GM19372 (cell line): Measurements from ENCODE around the gene STON1.
A peak's percentile ranks its signal among the peaks of the same experiment; 100 is the strongest.
"Not testable (repeated sequence)": the region's sequence is repeated elsewhere in the genome, so short reads cannot be mapped to it uniquely, and the experiment has no call there.

Experiments
- ATAC-seq: cut with Tn5 transposase; IDR thresholded peaks from one replicate; pipeline ENCODE4 v1.9.1; 2021; ENCODE audit warnings: mild to moderate bottlenecking, low read depth, moderate library complexity; ENCODE audit not compliant: unreplicated experiment

STON1 gene

DNA sequence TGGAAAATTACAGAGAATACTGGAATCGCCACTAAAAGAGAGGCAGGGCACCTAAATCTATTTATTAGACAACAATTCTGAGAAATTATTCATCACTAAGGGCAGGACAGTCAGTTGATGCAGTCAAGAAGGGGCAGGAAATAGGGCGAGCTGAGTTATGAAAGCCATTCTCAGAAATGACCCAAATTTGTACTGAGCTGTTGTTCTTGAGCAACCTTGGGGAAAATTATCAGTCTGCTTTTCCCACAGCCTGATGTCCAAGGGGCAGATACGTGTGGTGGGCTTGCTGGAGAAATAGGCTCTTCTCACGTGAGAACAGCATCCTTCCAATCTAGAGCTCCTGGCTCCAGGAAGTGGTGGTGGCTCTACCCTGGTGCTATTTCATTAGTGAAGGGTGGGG, 38.6 kb downstream of the STON1 start:
- no peak for ATAC-seq

DNA sequence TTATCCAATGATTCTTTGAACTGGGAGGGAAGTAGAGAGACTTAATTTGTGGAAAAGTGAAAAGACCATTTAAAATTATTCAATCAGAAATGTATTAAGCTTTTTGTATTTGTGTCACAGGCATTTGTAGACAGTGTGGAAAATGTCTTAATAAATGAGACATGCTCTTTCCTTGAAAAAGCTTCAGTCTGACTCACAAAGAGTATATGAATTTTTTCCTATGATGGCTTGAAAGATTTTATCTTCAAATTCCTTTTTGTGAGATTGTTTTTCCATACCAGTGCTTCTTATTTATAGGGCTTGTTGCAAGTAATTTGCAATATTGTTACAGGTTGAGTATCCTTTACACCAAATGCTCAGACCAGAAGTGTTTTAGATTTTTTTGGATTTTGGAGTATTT, 39.5 kb downstream of the STON1 start:
- ATAC-seq = no peak

DNA sequence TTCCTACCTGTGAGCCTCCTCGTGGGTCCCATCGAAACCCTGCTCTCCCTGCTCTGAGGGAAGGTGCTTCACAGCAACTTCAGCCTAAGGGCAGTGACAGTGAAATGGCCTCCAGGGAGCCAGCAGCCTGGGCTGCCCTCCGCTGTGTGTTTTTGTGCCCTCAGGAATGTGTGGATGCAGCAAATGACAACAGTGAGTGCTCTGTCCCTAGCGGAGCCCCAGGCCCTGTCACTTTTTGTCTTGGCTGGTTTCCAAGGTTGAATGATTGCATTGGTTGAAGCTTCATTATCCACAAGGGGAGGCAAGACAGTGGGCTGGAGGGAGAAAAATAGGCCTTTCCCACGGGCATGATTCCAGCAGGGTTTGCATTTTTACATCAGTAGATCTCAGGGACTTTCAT, 42.9 kb downstream of the STON1 start:
- ATAC-seq = no peak

DNA sequence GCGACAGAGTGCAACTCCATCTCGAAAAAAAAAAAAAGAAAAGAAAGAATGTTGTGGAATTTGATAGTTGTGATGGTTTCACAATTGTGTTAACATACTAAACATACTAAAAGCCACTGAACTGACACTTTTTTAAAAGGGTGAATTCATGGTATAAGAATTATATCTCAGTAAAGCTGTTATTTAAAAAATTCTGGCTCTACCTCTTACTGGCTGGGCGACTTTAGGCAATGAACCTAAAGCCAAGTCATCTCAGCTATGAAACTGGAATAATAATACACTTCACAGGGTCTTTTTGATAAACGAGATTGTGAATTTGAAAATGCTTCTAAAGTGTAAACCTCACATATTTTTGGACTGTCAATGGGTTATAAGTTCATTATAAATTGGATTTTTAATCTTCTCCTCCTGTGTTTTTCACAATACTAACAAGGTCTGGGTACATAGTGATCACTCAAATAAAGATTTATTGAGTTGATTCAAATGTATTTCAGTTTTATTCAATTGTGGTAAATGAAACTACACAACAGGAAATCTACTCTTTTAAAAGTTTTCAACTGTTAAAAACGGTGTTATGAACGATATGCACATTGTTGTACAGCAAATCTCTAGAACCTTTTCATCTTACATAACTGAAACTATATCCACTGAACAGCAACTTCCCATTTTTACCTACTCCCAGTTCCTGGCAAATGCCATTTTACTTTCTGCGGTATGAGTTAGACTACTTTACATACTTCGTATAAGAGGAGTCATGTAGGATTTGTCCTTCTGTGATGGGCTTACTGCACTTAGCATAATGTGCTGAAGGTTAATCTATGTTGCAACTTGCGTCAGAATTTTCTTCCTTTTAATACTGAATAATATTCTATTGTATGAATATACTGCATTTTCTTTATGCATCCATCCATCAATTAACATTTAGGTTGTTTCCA, 44.7 kb downstream of the STON1 start:
- ATAC-seq = no peak

DNA sequence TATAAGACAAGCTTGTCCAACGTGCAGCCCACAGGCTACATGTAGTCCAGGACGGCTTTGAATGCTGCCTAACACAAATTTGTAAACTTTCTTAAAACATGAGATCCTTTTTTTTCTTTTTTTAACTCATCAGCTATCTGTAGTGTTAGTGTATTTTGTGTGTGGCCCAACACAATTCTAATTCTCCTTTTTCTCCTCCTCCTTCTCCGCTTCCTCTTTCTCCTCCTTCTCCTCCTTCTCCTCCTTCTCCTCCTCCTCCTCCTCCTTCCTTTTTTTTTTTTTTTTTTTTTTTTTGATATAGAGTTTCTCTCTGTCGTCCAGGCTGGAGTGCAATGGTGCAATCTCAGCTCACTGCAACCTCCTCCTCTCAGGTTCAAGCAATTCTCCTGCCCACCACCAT, 48.4 kb downstream of the STON1 start:
- ATAC-seq = no peak

DNA sequence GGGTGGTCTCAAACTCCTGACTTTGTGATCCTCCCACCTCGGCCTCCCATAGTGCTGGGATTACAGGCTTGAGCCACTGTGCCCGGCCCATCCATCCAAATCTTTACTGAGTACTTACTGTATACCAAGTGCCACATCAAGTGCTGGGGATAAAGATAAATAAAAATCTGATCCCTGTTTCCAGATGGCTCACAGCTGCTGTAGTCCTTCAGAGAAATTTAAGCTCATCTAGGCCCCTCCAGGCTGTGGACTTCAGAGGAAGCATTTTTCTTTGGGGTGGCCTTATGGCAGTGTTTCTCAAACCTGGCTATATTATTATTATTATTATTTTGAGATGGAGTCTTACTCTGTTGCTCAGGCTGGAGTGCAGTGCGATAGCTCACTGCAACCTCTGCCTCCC, 54.0 kb downstream of the STON1 start:
- no peak for ATAC-seq

DNA sequence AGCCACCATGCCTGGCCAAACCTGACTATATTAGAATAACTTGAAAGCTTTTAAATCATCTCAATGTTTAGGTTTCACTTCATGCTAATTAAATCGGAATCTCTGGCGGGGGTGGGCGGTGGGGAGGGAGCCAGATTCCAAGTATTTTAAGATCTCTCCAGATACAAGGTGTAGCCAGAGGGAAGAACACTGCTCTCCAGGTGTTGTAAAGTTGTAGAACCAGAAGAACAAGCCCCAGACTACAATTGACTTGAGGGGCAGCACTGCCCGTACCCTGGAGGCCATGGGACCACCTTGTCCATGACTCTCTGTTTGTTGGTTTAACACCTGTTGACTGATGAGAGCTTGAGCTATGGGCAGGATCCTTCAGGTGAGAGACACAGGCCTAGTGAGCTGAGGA, 54.6 kb downstream of the STON1 start:
- no peak for ATAC-seq

DNA sequence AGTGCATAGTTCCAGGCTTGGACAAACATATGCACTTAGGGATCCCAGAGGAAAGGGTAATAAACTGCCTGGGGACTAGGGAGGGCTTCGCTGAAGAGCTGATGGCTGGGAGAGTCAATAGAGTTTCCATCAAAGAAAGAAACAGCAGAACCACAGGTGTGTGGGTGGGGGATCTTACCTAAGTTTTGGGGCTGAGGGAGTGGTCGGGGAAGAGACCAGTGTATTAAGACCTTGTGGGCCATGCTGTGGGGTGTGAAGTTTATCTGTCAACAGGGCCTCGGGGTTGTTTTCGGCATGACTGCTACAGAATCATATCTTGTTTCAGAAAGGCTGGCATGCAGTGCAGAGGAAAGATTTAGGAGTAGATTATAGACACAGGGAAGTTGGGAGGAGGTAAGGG, 56.5 kb downstream of the STON1 start:
- ATAC-seq = no peak

DNA sequence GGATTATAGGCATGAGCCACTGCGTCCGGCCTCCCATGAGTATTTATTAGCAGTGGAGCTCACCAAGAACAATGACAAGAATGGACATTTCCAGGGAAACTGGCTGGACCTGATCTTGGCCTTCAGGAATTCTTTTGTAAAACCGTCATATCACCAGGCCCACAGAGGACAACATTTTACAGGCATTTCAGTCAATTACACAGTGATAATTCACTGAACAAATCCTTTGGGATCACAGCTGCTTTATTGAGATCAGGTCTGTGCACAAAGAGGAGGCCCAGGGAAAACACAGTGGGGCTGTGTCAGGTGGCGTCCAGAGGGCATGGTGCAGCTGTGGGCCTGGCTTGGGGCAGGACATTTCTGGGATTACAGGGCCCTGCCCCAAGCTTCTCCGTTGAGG, 57.6 kb downstream of the STON1 start:
- ATAC-seq = no peak

DNA sequence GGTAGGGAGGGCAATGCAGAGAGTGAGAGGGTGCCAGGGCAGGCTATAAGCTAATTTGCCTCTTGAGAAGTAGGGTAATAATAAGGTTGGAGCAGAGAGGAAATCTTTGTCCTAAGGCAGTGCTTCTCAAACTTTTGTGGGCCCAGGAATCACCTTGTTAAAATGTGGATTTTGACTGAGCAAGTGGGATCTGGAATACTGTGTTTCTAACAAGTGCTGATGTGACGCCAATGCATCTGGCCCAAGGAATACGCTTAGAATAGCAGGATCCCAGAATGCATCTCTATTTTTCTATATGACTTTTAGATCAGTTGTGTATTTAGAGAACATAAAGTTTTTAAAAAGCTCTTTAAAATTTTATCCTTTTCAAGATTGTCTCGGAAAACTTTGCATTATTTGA, 58.0 kb downstream of the STON1 start:
- no peak for ATAC-seq

DNA sequence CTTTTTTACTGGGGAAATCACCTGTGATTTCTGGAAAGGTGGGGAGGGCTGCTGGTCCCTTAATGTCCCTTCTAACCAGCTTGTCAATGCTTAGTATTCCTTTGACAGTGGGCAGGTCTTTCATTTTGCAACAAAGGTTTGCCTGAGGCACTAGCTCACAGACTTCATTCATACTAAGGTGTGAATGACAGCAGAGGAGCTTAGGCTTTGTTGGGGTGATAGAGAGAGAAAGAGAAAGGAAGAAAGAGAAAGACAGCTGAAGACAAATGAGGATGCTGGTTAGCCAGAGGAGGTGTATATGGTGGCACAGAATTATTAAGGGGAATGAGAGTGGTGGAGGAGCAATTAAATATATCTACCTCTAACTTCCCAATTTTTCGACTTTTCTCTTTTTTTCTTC, 58.8 kb downstream of the STON1 start:
- ATAC-seq = no peak

DNA sequence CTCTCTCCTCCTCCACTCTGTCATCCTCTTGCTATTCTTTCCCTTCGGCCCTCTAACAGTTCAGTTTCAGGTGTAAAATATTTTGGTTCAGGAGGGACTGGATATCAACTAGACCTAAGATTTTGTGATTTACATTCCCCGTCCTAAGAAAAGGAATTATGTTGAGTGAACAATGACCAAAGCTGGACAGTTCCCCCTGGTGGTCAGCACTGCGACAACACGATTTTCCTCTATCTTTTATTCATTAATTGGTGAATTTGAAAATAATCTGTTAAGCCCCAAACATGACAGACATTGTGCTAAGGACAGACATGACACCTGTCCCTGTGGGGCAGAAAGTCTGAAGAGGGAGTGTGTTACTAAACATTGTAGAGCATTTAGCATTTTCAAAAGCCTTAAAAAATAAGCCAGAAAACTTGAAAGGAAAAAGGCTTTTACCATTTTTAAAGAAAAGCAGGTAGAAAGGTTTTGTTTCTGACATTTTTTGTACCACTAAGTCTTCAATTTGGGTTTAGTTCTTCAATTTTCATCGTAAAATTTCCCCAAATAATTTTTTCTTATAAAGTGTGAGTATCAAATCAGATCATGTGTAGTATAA, 59.3 kb downstream of the STON1 start:
- no peak for ATAC-seq

DNA sequence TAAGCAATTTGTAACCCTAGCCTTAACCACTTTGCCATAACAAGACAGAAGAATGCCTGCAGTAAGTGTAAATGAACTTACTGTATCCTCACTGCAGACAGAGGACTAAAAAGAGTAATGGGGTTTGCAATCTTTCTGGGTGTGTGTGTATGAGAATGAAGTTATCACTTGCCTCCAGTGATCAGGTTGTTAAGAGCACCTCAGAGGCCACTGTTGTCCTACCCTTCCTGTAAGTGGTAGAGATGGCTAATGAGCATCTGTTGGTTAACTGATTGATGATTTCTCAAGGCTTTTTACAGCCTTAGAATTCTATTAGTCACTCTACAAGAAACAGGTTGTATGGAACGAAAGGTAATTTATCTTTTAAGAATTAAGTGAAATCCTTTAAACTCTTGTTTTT, 60.1 kb downstream of the STON1 start:
- ATAC-seq = no peak

DNA sequence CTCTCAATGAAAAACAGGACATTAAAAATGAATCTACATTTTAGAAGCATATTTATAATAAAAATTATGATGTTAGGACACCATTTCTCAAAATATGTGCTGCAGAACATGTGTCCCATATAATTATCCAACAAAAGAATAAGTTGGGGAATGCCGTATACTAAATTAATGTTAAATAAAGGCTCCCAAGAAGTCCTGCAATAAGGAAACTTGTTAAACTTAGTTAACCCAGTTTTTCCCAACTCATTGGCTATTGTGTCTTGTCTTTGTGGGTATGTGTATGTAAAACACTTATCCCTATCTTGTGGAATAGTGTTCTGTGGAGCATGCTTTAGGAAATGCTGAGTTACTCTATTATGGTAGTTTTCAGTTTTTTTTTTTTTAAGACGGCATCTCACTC, 62.1 kb downstream of the STON1 start:
- ATAC-seq = no peak

DNA sequence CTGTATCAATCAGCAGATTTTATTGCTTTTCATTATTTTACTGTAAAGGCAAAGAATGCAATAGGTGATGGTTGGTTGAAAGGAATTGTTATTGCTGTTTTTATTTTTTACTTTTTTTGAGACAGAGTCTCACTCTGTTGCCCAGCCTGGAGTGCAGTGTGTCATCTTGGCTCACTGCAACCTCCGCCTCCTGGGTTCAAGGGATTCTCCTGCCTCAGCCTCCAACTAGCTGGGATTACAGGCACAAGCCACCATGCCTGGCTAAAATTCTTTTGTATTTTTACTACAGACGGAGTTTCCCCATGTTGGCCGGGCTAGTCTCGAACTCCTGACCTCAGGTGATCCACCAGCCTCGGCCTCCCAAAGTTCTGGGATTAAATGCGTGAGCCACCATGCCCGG, 66.8 kb downstream of the STON1 start:
- ATAC-seq = not testable (repeated sequence)

DNA sequence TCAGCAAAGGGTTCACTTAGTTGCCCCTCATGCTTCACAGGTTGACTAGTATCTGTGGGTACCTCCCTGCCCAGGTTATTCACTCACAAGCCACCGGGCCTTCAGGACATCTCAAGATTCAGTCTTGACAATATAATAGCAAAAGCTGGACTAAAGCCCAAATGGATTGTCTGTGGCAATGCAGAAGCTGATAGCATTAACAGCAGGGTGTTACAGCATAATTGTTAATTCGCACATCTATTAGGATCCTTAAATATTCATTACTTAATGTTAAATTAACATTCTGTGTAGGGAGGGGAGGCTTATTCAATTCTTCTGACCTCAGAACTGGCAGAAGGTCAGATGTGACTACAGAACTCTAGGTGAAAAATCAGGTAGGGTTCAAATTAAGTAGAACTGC, 67.5 kb downstream of the STON1 start:
- ATAC-seq = no peak

DNA sequence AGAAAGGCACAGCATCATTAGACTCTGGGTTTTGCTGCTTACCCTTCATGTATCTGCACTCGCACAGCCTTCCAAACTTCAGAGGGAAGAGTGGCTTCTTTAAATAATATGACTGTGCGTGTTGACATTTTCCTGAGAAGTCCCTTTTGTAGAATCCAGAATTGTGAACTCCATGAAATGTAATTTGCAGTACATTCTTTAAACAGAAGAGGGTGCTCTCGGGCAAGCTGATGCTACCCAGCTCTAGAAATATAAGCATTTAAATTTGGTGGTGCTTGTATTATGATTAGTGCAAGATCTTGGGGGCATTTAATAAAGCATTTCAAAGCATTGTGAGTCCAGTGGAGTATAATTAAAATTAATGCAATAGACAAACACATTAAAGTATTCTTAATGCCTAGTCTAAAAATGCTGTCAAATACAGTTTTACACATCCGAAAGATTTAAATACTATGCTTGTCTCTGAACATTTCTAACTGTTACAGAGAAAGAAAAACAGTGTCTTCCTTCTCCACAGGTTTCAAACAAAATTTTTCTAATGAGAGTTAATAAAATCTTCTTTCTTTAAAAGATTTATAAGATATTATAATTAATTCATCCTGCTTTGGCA, 70.4 kb downstream of the STON1 start:
- no peak for ATAC-seq

DNA sequence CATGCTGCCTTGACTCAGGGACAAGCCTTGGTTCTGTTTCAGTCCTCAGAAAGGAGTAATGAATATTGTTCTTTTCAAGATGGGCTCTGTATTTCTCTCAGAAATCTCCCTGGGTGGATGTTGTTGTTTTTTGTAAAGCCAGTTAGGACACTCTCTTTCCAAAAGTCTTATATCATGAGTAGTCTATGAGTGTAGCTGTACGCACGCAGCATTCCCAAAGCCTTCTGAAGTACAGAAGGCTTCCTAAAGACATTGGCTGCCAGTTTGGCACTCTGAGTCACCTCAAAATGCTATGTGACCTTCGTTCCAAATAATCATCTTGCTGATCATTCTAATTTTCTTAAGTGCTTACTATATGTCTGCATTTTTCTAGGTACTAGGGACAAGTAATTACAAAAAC, 71.0 kb downstream of the STON1 start:
- ATAC-seq = no peak

DNA sequence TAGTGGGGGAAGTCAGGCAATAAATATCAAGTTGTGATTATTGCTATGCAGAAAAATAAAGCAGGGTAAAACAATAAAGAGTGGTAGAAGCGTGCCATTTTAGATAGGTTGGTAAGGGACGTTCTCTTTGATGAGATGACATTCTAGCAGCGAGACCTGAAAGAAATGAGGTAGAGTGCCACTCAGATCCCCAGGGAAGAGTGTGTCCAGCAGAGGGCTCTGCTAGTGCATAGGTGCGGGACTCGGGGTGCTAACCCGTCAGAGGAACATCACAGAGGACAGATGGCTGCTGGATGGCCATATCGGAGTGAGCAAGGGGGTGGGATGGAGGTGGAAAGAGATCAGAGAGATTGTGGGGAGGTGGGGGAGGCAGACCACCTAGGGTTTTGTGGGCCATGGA, 71.4 kb downstream of the STON1 start:
- ATAC-seq = peak; percentile 63

DNA sequence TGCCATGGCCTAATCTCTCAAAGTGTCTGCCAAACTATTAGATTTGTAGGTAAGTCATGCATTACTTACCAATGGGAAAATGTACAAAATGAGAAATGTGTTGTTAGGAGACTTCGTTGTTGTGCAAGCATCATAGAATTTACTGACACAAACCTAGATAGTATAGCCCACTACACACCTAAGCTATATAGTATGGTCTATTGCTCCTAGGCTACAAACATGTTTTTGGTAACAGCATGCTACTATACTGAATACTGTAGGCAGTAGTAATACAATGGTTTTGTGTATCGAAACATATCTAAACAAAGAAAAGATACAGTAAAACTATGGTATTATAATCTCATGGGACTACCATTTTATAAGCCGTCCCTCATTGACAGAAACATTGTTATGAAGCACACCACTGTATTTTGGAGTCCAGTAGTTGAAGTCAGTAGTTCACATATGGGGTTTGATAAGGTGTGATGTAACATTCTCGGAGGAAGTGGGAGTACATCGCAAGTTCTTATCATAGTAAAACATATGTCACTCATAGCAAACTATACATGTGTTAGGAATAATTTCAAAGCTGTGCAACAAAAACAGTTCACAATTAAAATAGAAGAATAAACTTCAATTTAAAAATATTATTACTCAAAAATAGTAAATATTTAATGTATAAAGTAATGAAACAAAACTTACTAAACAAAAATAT, 75.7 kb downstream of the STON1 start:
- ATAC-seq = no peak

DNA sequence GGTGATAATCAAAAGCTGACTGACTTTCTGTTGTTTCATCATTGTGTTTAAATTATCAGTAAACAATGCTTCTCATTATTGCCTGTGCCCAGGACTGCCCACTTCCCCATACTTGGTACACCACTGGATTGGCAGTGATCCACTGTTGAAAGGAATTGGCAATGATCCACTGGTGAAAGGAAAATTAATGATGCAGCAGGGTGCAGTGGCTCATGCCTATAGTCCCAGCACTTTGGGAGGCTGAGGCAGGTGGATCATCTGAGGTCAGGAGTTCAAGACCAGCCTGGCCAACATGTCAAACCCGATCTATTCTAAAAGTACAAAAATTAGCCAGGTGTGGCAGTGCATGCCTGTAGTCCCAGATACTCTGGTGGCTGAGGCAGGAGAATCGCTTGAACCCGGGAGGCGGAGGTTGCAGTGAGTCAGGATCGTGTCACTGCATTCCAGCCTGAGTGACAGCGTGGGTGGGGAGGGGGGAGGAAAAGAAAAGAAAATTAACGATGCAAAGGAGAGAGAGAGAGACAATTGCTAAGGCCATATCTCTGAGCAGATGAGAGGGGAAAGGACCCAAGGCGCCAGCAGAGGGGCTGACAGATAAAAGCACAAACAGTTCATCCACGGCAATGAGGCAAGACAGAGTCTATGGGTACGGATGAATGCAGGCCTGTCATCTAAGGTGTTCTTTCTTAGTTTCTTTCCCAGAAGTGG, 77.5 kb downstream of the STON1 start:
- no peak for ATAC-seq
